WI38 (cell line): Measurements from ENCODE around the gene ITGAX.

Experiments used
- H3K4me3 ChIP-seq: 2 replicates; pipeline ENCODE4 v1.5.1; 2011; ENCODE audit warnings: low read depth, mild to moderate bottlenecking, control low read depth, low read length
- CTCF ChIP-seq: IDR thresholded peaks from 2 replicates; pipeline ENCODE4 v1.5.1; 2012; ENCODE audit warnings: low read depth, mild to moderate bottlenecking, control low read depth, low read length

Gene ITGAX

DNA sequence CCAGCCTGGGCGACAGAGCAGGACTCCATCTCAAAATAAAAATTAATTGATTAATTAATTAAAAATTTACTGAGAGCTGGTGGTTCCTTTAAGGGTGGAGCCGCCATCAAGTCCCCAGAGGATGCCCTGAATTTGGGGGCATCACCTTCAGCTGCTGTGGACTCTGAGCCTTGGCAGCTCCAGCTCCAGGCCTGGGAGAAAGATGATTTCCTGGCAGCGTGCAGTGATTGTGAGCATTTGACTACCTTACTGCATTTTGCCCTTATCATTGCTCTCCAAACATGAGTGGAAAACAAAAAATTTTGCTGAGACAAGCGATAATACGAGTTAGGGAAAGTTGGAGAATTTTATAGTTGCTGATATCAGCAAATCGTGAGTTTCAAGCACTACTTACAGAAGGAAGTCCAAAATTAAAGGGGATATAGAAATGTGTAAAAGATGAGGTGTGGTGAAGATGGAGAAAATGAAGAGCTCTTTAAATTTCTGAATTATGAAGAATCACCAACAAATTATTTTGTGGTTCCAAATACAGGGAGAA lies 35.6 kb downstream of the ITGAX start:
- no peak for TF ChIP-seq CTCF

GRCh38 chr16:31393056-31393455 lies 38.1 kb downstream of the ITGAX start, which contains the start of gene ITGAD:
Gene ITGAD (plus strand): TSS chr16:31393335. CDS start chr16:31393361, 26 bp downstream.
- no peak for TF ChIP-seq CTCF
- no peak within 1 kb of the TSS for H3K4me3 ChIP-seq

More for the DNA sequence above, 35.6 kb downstream of the ITGAX start:
- H3K4me3 ChIP-seq = no peak overlapping the region

DNA sequence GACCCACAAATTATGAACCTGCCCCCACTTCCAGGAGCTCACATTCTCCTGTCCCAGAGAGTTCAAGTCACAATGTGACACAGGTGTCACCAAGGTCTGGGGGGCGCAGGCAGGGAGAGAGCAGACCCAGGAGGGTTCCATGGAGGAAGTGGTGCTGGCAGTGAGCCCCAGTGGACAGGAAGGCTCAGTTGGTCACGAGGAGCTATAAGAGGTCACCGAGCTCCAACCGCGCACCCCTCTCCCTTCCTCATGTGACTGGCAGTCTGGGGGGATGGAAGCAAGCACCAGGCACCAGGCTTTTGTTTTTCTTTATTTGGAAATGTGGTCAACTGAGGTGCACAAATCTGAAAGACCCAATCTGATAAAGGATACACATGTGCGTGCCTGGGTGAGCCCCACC lies 40.7 kb downstream of the ITGAX start:
- no peak for TF ChIP-seq CTCF
- no peak overlapping the region for H3K4me3 ChIP-seq

GRCh38 chr16:31397096-31397660 lies 42.2 kb downstream of the ITGAX start:
- no peak for TF ChIP-seq CTCF
- H3K4me3 ChIP-seq = no peak overlapping the region

DNA sequence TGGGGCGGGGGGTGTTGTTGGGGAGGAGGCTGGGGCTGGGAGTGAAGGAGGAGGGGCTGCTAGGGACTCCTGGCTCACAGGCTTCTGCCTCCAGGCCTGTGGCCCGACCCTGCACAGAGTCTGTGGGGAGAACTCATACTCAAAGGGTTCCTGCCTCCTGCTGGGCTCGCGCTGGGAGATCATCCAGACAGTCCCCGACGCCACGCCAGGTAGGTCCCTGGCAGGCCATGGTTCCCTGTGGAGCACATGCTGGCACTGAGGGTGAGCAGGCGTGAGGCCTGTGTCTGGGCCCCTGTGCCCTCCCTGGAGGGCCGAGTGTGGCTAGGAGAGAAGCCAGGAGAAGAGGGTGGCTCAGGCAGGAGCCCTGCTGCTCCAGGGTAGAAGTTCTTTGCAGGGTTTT lies 42.7 kb downstream of the ITGAX start:
- no peak for TF ChIP-seq CTCF

DNA sequence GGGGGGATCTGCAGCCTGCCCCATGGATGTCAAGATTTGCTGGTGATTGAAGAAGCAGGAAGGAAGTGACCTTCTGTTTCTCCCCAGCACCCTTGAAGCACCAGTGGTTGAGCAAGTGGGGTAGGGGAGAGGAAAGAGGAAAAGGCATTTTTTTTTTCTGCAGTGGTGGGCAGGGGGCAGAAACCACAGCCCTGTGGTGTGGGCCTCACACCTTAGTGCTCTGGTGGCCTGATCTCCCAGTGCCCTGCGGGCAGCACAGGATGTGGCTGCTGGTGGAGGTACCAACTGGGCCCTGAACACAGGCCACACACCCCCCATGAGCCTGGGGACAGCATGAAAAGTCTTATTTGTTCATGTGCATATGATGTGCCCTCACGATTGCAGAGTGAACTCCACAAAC lies 45.2 kb downstream of the ITGAX start:
- no peak for TF ChIP-seq CTCF
- no peak overlapping the region for H3K4me3 ChIP-seq

More for the DNA sequence above, 42.7 kb downstream of the ITGAX start:
- no peak overlapping the region for H3K4me3 ChIP-seq

- no peak for TF ChIP-seq CTCF
- no peak overlapping the region for H3K4me3 ChIP-seq
Observed at GRCh38 chr16:31401436-31401835, 46.5 kb downstream of the ITGAX start.
